Measurements from ENCODE around the gene HSF4. TPM values are rescaled to one million over a fixed set of nuclear protein-coding genes. Genes with fewer than 3 reads are reported as not detected.

The HSF4 gene
- total RNA-seq, 1 donor from 2014 or later: 22.3 TPM

GRCh38 chr16:67169011-67169451 lies 4.5 kb downstream of the HSF4 start:
- DNase-seq (ENCODE audit: extremely low spot score, unreplicated experiment): no peak
- no peaks in the 10 kb centered on the region for H3K36me3 Mint-ChIP-seq (ENCODE audit: unreplicated experiment)
- peaks cover 47% of the 10 kb centered on the region for H3K4me1 Mint-ChIP-seq (ENCODE audit: unreplicated experiment)
- no peaks in the 10 kb centered on the region for H3K9me3 Mint-ChIP-seq (ENCODE audit: unreplicated experiment)
- TF ChIP-seq CTCF (IDR thresholded peaks at IDR 0.05): no peak
- H3K27me3 Mint-ChIP-seq (ENCODE audit: unreplicated experiment): peaks cover 20% of the 10 kb centered on the region
- no peak overlapping the region for H3K4me3 Mint-ChIP-seq (ENCODE audit: unreplicated experiment)
- H3K27ac Mint-ChIP-seq (ENCODE audit: unreplicated experiment): no peak overlapping the region

- peaks cover 43% of the 10 kb centered on the region for H3K4me1 Mint-ChIP-seq (ENCODE audit: unreplicated experiment)
- H3K4me3 Mint-ChIP-seq (ENCODE audit: unreplicated experiment): peak overlapping the region; percentile 77
- peak overlapping the region; percentile 86 for H3K27ac Mint-ChIP-seq (ENCODE audit: unreplicated experiment)
- DNase-seq (ENCODE audit: extremely low spot score, unreplicated experiment): no peak
- H3K36me3 Mint-ChIP-seq (ENCODE audit: unreplicated experiment): no peaks in the 10 kb centered on the region
- H3K9me3 Mint-ChIP-seq (ENCODE audit: unreplicated experiment): no peaks in the 10 kb centered on the region
- peak; percentile 70 for TF ChIP-seq CTCF (IDR thresholded peaks at IDR 0.05)
- H3K27me3 Mint-ChIP-seq (ENCODE audit: unreplicated experiment): peaks cover 16% of the 10 kb centered on the region
Measured at GRCh38 chr16:67169642-67170167, 5.2 kb downstream of the HSF4 start.

GRCh38 chr16:67170168-67170948 lies 5.8 kb downstream of the HSF4 start, which contains the start of gene NOL3:
Gene NOL3 (plus strand): TSS chr16:67170538.
- Mint-ChIP-seq H3K4me1 (ENCODE audit: unreplicated experiment) (peaks cover 38% of the 10 kb centered on the region), H3K27me3 (ENCODE audit: unreplicated experiment) (peaks cover 11% of the 10 kb centered on the region), H3K4me3 (ENCODE audit: unreplicated experiment) (peak within 1 kb of the TSS; percentile 77), H3K36me3 (ENCODE audit: unreplicated experiment) (no peaks in the 10 kb centered on the region), H3K27ac (ENCODE audit: unreplicated experiment) (peak within 1 kb of the TSS; percentile 91), H3K9me3 (ENCODE audit: unreplicated experiment) (no peaks in the 10 kb centered on the region)
- TF ChIP-seq CTCF (IDR thresholded peaks at IDR 0.05): no peak
- peak; percentile 91 for DNase-seq (ENCODE audit: extremely low spot score, unreplicated experiment)

DNA sequence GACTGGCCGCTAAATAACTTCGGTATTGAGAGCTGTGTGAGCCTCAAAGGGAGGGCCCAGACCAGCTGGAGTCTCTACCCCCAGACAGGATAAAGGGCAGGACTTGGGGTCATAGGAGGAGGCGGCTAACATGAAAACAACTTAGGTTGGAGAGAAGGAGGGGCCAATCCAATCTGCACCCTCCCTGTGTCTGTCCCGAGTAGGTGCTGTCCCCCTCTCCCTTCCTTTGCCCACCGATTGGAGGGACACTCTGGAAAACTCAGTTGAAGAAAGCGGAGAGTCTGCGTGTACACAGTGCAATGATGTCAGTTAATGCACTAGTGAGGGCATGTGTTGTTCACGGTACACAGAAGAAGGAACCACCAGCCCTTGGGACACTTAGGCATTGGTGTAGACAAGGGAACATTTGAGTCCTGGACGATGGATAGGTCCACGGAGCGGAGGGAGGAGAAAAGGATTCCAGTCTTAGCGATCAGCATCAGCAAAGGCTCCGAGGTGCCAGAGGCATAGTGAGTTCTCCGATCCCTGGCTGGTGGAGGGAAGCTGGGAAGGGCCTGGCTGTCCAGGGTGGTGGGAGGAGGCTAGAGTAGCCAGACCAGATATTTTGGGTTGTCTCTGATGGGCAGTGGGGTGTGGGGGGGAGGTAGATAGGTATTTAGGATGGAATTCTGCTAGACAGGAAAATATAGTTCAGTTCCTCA lies 6.6 kb downstream of the HSF4 start:
- Mint-ChIP-seq H3K27ac (ENCODE audit: unreplicated experiment) (peak overlapping the region; percentile 91), H3K4me3 (ENCODE audit: unreplicated experiment) (peak overlapping the region; percentile 77), H3K36me3 (ENCODE audit: unreplicated experiment) (no peaks in the 10 kb centered on the region), H3K4me1 (ENCODE audit: unreplicated experiment) (peaks cover 37% of the 10 kb centered on the region), H3K27me3 (ENCODE audit: unreplicated experiment) (peaks cover 10% of the 10 kb centered on the region), H3K9me3 (ENCODE audit: unreplicated experiment) (no peaks in the 10 kb centered on the region)
- TF ChIP-seq CTCF (IDR thresholded peaks at IDR 0.05): no peak
- no peak for DNase-seq (ENCODE audit: extremely low spot score, unreplicated experiment)

GRCh38 chr16:67173323-67173722 lies 8.8 kb downstream of the HSF4 start:
- no peak for DNase-seq (ENCODE audit: extremely low spot score, unreplicated experiment)

More at GRCh38 chr16:67173323-67173722, 8.8 kb downstream of the HSF4 start:
- Mint-ChIP-seq H3K36me3 (ENCODE audit: unreplicated experiment) (no peaks in the 10 kb centered on the region), H3K27ac (ENCODE audit: unreplicated experiment) (peak overlapping the region; percentile 94), H3K9me3 (ENCODE audit: unreplicated experiment) (no peaks in the 10 kb centered on the region), H3K4me1 (ENCODE audit: unreplicated experiment) (peaks cover 40% of the 10 kb centered on the region), H3K4me3 (ENCODE audit: unreplicated experiment) (peak overlapping the region; percentile 86), H3K27me3 (ENCODE audit: unreplicated experiment) (no peaks in the 10 kb centered on the region)
- TF ChIP-seq CTCF (IDR thresholded peaks at IDR 0.05): no peak

Measured in osteocyte (in vitro differentiated cells).